A673 (cell line): ENCODE results near the gene VIT.

Source experiments
- CTCF ChIP-seq: fragments of 300-800, 200-600 bp; sonication (generic); conservative IDR thresholded peaks from 2 replicates; pipeline ENCODE4 v1.5.1; 2017; ENCODE audit warnings: low read depth, mild to moderate bottlenecking, antibody characterized with exemption, low read length, moderate library complexity, mixed read lengths
- EZH2 ChIP-seq: fragments of 200-600 bp; sonication (generic); IDR thresholded peaks from 2 replicates; pipeline ENCODE4 v1.6.1; 2017; ENCODE audit warnings: borderline replicate concordance, low read depth, mild to moderate bottlenecking, mixed read lengths, antibody characterized with exemption, low read length; ENCODE audit not compliant: poor library complexity, severe bottlenecking

GRCh38 chr2:36808386-36809068 is 112.0 kb downstream of the VIT start:
- TF ChIP-seq CTCF (no peak), EZH2 (no peak)
